ENCODE data around the gene KIF6.

KIF6 gene

DNA sequence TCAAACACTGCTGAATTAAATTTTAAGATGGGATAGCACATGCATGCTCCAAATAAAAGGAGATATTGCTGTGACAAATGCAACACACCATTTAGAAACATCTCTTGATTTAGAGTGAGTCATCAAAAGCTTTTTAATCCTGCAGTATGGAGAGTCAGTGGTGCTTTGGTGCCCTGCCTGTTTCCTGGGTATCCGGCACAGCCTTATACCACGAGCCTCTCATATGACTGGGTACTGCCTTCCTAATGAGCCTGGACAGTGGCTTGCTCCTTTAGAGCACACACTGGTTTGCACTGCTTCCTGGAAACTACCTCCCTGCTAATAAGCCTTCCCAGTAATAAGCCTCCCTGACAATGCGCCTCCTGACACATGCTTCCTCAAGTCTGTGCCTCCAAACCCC lies 337.4 kb downstream of the KIF6 start:
- no peak for DNase-seq (ENCODE audit: low read depth, low spot score)

DNA sequence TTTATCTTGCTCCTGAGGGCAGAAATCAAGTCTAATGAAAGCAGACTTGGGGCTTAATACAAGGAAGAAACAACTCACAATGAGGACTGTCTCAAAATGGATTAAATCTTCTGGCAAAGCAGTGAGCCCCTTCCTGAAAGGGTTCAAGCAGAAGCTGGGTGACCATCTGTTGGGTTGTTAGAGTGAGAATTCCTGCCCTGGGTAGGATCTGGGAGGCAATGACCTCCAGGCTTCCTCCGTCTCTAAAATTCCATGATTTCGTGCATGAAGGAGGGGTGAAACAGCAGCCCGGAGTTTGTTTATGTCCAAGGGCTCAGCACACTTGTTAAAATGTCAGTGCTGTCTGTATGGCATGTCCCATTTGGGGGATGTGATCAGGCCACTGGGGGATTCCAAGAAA lies 338.7 kb downstream of the KIF6 start:
- DNase-seq (ENCODE audit: low read depth, low spot score) = no peak

DNA sequence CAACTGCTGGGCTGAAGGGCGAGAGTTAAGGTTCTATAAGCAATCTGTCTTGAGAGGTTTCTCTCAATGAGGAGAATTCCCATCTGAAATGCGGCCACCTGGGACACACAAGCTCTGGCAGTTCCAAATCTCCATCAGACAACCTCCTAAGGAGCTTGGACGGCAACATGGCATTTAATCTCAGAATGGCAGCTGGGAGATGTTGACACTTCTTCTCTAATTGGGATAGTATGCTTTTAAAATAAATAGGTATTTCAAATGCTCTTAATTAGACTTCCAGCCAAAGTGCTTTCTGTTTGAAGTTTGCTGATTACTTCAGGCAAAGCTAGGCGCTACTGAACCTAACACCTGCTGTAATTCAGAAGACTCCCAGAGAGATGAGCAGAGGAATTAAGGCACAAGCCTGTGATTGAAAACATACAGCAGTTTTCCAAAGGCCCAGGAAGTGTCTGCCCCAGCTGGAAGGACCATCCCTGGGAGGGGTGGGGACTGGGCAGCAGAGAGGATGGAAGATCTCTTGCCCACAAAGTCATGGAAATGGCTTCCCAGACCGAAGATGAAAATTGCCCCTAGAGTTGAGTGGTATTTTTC lies 343.6 kb downstream of the KIF6 start:
- DNase-seq (ENCODE audit: low read depth, low spot score) = no peak

DNA sequence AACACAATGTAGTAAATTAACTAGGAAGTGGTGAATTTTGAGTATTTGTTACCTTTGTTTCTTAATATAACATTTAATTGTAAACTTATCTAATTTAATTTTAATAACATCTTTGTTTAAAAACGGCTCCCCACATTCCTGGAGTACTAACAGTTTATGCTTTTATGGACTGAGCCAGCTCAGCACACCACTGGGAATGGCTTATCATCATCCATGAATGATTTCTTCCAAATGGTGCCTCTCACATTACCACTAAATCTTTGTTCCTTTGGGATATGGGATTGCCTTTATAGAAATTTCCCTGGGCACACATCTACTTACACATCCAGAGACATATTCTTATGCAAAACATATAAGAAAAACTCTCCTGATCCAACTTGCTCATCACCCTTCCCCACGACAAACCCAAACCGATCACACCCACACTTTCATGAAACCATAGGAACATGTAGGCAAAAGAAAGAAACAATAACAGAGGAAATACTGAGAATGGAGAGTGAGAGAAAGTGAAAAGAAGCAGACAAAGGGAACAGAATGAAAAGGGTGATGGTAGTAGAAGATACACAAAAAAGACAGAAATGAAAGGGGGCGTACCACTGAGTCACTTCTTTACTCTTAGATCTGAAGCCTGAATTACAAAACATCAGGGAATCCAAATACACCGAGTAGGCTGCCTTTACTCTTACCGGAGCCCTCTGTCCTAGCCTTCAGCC lies 344.2 kb downstream of the KIF6 start:
- DNase-seq (ENCODE audit: low read depth, low spot score) = no peak

DNA sequence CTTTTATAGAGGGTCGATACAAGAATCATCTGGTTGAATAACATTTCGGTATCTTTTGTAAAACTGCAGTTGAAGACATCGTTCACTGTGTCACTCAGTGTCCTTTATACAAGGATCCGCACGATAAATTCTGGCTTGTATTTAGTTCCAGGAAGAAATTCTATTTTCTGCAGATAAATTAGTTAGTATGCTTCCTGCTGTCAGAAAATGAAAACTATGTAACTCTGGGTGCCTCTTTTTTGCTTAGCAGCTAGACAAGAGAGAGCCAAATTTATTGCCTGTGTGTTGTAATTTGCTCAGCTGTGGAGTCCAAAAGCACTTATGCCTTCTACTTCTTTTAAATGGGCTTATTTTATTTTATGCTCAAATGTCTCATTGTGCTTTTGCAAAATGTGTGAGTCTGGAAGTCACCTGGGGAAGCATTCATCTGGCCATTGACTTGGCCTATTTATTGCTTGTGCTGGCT lies 346.2 kb downstream of the KIF6 start:
- no peak for DNase-seq (ENCODE audit: low read depth, low spot score)

DNA sequence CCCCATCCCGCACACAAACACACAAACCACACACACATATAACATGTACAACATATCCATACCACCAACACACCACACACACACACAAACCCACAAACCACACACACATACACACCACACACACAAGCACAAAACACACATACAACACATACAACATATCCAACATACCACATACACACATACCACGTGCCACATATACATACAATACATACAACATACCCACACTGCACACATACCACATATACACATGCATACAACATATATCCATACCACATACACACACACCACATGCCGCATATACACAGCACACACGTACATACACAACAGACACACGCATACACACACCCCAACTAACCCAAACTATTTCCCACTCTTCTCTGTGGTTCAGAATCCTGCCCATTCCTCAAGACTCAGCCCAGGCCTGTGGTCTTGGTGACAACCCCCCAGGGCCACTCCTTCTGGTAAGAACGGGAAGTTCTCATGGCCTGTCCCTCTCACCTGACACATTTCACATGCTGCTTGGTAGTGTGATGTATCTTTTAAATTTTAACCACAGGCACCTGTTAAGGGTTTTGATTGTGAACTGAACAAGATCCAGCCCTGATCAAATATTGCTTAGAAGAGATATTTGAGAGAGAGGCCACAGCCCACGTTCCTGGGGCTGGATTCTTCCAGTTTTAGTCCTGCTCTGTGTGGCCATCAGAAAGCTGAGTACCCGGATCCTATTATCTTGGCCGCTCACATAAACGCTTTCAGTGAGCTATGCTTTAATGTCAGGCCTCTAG lies 346.8 kb downstream of the KIF6 start:
- DNase-seq (ENCODE audit: low read depth, low spot score) = no peak

DNA sequence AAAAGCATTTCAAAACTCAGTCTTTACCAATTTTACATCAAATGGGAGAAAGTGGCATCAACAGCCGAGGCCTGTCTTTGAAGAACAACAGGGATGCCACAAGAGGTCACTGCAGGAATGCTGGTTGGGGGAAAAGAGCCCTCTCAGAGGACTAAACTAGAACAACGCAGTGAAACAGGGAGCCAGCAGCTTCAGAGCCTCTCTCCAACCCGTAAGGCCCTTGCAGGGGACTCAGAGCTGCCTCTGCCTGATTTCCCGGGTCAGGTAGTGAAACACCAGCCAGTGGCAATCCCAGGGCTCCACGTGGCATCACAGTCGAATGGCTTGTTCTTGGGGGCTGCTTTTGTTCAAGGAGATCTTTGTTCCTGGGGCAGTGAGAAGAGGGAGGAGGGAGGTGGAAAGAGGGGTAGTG lies 347.7 kb downstream of the KIF6 start:
- no peak for DNase-seq (ENCODE audit: low read depth, low spot score)

DNA sequence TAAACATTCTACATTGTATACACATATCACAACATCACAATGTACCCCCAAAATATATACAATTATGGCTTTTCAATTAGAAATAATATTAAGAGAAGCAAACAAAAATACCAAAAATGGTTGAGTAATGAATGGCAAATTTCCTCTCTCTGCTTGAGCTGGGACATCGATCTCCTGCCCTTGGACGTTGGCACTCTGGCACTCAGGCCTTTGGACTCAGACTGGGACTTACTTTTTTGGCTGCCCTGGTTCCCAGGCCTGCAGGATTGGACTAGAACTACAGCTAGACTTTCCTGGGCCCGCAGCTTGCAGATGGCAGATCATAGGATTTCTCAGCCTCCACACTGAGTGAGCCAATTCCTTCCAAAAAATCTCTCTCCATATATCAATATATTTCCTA lies 349.8 kb downstream of the KIF6 start:
- no peak for DNase-seq (ENCODE audit: low read depth, low spot score)

DNA sequence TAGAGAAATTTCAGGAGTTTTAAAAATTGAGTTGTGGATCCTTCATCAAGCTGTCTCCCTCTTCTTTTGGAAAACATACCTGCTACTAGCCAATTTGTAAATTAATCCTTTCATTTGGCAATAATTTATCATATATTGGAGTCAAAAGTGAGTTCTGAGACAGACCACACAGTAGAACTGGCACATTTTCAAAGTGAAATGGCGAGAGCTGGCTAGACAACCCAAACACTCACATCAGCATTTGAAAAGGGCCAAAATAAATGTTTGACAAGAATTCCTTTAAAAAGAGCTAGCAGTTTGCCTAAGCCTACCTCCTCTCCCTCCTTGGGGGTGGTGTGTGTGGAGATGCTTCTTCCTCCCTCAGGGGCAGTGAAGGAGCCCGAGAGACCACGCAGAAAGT lies 354.8 kb downstream of the KIF6 start:
- no peak for DNase-seq (ENCODE audit: low read depth, low spot score)

DNA sequence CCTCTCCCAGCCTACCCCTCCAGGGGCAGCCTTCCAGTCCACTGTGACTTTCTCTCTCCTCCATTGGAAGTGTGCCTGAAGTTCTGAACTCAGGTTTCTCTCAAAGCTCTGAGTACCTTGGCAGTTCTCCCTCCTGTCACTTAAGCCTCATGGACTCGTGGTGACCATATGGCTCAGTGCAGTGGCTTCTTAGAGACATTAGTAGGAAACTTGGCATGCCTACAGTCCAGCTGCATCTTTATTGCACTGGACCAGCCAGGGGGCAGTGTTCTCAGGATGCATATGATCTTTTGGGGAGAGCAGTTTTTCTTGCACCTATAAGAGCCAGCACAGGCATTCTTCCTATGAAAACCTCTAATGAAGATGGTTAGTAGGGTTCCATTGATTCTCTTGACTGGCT lies 355.2 kb downstream of the KIF6 start:
- no peak for DNase-seq (ENCODE audit: low read depth, low spot score)

DNA sequence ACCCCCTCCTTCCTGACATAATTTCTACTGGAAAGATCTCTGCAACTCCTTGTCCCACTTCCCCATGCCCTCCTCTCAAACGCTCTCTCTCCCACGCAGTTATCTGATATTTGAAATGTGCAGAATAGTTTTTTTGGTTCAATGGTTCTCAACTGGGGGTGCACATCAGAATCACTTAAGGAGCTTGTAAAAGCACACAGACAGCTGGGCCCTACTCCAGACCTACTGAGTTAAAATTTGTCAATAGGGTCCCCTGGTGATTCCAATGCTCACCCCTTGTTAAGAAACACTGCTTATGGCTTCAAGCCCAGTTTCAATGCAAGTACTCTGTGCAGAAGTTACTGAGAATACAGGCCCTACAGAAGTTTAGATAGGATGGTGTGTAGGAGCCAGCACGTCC lies 357.5 kb downstream of the KIF6 start:
- DNase-seq (ENCODE audit: low read depth, low spot score) = no peak

DNA sequence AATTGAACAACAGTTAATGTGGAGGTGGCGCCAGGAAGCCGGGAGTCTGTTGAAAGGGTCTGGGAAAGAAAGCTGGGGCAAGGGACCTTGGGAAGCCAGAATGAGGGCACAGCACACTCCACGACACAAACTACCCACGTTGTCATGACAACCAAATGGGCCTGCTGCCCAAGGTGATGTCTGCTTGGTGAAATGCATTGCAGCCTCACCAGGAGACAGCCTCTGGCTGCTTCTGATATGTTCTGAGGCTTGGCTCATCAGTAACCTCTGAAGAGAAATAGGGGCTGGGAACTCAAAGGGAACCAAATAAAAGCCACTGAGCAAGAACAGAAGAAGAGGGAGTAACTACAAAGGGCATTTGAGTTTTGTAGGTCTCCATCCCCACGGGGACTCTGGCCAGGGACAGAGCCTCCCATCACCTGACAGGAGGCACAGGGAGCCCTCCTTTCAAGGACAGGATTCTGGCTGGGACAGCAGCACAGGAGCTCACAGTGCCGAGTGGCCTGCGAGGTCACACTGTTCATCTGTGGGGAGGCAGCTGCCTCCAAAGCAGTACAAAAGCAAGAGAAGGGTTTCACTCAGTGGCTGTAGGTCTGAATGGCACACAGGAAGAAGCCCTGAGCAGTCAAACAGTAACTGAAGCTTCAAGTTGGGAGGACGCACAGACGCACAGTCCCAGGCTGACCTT lies 358.1 kb downstream of the KIF6 start:
- DNase-seq (ENCODE audit: low read depth, low spot score) = no peak

DNA sequence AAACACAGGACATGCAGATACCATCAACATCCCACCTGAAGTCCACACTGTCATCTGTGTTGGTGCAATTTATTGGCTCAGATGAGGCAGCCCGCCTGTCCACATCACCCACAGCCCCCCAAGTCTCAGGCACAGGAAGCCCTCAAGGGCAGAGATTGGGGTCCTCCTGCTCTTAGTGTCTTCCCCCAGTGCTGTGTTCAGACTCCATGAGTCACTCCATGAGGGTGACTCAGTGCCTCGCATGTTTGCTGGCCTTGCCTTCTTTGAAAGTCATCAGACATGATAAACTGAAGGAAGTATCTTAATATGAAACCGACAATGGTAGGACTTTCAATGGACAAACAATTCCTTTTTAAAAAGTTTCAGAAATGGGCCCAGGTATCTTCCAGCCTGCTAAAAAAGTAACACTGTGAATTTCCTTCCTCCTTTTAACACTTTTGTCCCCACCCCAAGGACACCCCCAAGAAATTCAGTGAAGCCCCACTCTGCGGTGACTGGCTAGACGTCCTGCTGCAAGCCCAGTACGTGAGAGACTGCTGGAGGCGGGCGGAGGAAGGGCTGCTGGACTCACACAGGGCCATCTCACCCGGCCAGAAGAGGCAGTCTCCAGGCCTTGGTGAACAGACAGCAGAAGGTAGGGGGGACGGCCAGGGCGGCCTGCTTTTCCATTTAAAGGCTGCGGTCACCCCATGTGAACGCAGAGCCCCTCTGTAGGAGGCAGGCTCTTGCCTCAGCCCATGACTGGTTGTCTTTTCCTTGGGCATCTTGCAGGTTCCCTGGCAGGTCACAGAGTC lies 359.7 kb downstream of the KIF6 start:
- DNase-seq (ENCODE audit: low read depth, low spot score) = no peak

DNA sequence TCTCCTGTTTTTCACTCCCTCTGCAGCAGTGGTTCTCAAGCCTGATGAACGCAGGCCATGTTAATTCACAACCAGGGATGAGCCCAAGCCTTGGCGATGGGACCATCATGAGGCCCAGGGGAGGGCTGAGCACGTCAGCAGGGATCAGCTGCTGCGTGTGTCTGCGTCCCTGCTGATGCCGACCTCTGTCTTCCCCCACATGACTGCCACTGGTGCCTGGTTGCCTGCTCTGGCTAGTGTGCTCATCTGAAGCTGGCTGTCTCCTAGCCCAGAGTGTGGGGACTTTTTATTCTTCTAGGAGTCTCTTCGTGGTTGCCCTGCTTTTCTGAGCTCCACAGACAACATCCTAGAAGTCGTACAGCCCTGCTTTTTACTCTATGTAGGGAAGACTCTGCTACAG lies 361.9 kb downstream of the KIF6 start:
- no peak for DNase-seq (ENCODE audit: low read depth, low spot score)

DNA sequence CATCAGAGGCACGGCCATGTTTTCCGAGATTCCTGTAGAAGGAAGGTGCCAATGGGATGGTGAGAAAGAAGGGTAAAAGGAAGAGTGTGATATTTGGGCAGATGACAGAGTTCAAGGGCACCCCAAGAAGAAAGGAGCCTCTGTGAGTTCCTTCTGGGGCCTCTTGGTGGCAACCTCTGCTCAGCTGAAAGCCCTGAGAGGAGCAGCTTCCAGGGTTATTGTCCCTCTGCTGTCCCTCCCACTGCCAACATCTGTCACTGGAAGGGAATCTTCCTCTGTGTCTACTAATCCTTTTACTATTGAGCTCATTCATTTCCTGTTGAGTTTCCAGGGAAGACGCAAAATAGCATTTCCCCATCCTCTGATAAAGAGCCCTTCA lies 362.7 kb downstream of the KIF6 start:
- no peak for DNase-seq (ENCODE audit: low read depth, low spot score)

DNA sequence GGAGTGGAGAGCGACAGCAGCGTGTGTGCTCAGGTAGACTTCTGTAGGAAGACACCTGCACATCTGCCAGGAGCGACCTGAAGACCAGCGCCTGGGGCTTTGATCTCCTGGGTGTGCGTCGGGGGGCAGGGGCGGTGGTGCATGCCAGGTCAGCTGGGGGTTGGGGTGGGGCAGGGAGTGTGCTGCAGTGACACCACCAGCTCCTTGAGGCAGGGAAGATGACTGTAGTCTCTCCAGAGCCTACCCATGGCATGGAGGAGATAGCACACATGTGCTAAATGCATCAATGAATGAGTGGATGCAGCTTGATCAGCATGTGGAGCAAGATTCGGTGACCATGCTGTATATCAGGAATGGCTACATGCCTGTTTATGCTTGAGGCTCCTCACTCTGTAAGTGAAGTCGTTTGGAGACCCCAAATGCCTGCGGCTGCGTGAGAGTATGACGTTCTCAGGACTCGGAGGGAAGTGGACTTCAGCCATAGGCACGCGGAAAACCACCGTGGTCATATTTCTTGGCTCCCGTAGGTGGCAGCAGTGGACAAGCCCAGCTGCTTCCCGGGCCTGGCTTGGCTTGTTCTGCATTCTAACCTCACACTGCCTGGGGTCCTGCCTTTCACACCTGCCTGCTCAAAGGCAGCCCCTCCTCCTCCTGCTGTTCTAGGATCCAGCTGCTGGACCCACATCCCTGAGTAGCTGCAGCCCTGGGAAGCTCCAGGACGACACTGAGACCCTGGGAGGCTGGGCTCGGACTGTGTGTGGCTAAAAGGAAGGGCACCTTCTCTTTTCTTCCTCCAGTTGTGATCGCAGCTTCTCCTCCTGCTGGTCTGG lies 363.3 kb downstream of the KIF6 start:
- no peak for DNase-seq (ENCODE audit: low read depth, low spot score)

DNA sequence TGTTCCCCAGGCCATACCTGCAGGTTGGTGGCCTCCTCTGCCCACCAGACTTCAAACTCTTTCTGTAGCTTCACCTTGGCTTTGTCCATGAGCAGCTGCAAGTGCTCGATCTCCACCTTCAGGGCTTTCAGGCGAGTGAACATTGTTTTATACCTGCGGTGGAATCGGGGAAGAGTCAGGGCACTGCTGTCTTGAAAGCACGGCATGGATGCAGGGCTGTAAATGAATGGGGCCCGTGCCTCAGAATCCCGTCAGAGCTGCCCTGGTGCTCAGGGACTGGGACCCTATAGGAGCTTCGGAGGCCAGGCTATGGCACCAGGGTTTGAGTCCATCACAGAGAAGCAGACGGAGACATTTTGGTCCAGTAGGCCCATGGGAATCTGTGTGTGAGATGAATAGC lies 364.8 kb downstream of the KIF6 start:
- DNase-seq (ENCODE audit: low read depth, low spot score) = no peak

DNA sequence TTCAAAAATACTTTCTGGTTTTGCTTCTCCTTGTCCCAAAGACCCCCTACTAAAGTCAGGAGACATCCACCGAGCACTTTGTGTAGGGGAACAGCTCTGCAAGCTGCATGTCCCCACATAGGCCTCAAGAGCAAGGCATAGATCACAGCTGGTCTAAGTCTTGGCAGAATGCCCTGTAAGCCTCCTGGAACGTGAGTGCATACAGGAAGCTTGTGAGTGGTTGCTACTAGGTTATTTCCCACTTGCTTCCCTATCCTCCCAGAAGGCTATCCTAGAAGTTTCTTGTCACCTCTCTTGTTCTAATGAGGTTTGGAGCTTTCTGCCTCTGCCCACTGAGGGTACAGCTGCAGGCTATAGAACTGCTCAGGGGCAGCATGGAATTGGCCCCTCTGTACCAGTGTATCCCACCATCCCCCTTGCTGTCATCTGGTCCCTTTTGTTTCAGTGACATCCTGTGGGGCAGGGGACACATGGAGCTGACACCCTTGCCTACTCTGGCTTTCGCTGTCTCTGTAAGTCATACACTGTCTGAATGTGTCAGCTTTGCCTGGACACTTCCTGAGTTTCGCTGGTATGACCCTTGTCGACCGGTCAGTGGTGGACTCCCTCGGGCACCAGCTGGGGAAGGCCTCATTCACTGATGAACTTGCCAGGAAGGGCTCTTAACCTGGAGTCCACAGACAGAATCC lies 367.1 kb downstream of the KIF6 start:
- no peak for DNase-seq (ENCODE audit: low read depth, low spot score)

DNA sequence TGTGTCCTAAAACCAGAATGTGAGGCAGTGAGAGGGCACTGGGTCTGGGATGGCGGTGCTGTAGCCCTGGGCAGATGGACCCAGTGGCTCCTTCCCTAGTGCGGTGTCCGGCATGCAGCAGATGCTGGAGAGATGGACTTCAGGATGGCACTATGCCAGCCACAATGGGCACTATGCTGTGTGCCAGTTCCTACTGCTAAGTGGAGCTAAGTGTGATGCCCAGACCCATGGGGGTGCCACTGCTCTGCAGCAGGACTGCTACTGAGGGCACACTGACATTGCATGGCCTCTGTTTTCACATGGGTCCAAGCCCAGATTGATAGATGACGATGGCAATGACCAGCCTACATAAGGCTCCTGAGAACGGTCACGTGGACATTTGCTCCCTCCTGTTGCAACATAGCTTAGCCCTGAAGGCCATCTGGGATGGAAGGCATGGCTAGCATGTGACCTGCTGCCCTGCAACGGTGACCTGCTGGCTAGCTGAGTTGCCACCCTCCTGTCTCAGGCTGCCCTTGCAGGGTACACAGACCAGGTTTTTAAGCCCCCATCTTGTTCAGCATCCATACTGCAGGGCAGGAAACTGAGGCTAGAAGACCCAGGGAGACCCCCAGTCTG lies 371.4 kb downstream of the KIF6 start:
- DNase-seq (ENCODE audit: low read depth, low spot score) = no peak

All from activated naive CD8-positive, alpha-beta T cell treated with anti-CD3 and anti-CD28 coated beads, Interleukin-2, amount 50 U/mL, for 16 hours (primary cell).